Measurements from ENCODE around the gene PRKCB. TPM values are rescaled to one million over a fixed set of nuclear protein-coding genes. Genes with fewer than 3 reads are reported as not detected.

Gene PRKCB
- polyA plus RNA-seq, 1 donor, result 3.8 TPM

DNA sequence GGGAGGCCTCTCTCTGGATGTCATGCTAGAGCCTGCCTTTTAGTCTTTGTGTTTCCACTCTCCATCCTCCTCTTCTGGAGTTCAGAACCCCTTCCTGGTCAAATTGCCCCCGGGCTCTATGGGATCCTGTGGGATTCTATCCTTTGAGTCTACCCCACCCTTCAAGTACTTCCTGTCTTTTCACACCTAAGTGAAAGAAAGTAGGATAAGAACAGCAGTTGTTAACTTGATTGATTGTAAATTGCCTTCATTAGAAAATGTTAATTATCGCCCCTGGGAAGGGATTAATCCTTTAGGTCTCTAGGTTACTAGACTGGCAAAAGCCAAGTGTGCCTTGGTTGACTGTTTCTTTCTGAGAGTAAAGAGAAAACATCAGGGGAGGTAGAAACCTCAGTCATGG is 30.1 kb downstream of the PRKCB start:
- no peak for DNase-seq

DNA sequence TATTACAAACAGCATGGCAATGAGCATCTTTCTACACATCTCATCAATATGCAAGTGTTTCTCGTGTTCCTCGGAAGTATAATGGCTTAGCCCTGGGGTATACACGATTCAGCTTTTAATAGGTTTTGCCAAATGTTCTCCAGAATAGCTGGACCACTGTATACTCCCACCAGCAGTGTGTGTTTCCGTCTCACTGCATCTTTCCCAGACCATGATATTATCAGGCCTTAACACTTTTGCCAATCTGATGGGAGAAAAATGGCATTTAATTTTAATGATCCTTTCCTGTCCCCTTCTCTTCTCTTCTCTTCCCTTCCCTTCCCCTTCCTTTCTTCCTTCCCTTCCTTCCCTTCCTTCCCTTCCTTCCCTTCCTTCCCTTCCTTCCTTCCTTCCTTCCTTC is 30.8 kb downstream of the PRKCB start:
- no peak for DNase-seq

DNA sequence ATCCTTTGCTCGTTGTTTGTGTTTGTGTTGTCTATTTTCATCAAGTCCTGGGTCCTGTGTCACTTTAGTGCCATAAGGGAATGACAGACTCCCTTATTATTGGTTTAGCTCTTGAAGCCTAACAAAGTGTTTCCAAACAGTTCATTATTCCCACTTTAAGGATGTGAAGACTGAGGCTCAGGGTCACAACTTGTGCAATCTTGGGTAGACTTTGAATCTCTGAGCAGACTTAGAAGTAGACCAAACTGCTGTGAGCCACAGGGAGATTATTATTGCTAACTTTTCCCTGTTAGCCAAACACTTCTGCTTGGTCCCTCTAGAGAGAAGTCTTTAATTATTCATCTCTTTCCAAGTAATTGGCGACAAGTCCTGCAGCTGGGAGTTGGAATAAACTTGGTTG is 31.8 kb downstream of the PRKCB start:
- DNase-seq, result no peak

DNA sequence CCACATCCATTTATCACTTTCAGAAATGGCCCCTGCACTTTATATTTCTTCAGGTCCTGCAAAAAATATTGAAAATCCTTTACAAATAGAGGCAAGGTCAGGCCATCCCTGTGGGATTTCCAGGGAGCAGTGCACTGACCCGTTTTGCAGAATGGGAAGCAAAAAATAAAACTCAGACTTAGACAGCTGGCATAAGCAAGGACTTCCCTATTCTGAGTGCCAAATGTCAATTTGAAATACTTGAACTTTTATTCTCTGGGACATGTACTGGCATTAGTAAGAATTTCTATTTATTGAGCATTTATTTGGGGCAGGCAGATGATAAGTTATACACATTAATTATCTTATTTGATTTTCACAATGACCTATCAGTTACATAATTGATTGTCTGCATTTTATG is 32.4 kb downstream of the PRKCB start:
- no peak for DNase-seq

DNA sequence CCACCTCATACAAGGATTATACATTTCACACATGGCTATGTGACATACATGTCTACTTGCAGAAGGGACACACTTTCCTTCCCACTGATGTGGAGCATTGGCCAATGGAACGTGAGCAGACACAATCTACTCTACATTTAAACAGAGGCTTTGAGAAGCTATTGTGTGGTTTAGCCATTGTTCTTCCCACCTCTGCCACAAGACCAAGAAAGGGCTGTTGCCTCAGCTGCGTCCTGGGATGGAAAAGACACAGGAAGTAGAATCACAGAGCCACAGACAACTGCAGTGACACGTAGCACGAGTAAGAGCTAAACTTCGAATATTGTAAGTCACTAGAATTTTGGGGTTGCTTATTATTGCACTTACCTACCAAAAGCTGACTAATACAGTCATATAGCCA is 33.3 kb downstream of the PRKCB start:
- DNase-seq, result no peak

DNA sequence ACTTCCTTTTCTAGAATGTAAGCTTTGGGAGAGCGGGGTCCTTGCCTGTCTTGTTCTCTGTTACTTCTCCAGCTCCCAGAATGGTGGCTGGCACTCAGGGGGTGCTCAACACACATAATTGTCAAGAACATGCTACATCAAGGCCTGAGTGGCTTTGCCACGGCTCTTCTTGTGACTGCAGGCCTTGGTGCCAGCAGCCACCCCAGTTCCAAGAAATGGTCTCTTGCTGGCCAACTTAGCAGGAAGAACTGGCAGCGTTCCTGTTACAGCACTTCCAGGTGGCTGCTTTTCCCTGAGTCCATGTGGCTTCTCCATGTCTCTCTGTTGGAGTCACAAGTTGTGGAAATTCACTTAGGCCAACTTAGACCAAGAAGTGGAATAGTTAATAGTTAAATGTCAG is 36.1 kb downstream of the PRKCB start:
- DNase-seq, result no peak

DNA sequence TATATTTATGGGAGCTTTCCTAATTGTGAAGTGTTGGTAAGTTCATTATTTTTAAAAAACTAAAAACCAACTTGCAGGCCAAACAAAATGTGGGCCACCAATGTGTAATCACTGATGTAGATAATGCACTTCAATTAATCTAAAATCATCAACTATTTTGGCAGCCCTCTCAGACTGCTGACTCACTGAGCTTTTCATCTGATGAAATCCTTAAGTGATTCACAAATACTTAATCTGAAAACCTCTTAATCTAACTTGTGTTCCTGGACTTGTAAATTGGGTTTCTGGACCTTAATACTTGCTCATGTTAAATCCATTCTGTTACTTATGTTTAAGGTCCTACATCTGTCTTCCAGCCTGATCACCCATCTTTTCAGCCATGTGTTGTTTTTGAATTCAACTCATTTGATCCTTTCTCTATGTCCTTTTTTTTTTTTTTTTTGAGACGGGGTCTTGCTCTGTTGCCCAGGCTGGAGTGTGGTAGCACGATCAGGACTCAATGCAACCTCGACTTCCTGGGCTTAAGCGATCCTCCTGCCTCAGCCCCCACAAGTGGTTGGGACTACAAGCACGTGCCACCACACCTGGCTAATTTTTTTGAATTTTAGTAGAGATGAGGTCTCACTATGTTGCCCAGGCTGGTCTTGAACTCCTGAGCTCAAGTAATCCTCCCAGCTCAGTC is 39.0 kb downstream of the PRKCB start:
- no peak for DNase-seq

DNA sequence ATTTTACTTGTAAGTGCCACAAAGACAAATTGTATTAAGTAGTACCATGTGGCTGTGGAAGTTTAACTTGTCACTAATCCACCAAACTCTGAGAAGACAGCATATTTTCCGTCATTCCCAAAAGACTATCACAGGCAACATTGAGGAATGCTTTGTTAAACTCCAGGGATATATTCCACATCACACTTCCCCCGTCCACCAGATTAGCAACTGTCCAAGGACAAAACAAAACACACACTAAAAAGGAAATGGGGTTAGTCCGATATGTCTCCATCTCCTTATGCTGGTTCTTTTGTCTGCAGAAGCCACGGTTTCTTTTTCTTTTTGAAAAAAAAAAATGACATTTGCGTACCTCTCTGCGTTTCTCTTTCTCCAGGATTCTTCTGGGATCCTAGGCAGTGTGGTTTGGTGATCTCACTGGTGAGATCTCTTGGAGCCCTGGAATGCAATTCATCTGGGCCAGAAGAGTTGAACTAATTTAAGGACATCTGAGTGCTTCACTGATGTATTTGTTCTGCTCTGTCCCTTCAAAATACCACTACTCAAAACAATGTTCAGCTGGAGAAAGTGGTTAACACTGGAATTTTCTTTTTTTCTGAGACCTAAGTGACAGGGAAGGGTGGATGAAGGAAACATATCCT is 40.6 kb downstream of the PRKCB start:
- no peak for DNase-seq

DNA sequence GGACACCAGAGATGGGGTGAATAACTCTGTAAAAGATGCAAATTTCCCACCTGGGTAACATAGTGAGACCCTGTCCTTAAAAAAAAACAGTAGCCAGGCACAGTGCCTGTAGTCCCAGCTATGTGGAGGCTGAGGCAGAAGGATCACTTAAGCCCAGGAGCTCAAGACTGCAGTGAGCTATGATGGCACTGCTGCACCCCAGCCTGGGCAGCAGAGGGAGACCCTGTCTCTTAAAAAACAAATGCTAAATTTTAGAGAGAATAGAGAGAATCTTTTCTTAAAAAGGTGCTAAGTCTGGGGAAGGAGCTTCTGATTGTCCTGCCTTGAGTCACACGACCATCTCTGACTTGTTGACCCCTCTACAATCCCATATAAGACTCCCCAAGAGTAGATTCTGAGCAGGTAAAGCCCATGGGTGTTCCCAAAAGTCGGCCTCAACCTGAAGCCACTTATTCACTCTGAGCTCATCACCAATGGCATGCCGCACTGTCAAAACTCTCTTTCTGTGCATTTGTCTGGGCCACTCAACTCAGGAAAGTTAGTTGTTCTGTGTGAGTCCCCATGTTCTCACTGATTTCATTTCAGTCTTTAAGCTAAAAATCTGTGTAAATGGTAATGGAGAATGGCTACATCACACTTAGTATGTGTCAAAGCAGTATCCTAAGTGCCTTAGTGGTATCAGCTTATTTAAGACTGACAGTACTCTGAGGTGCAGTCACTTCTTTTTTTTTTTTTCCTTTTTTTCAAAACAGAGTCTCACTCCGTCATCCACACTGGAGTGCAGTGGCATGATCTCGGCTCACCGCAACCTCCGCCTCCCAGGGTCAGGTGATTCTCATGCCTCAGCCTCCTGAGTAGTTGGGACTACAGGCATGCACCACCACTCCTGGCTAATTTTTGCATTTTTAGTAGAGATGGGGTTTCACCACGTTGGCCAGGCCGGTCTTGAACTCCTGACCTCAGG is 41.6 kb downstream of the PRKCB start:
- DNase-seq, result no peak

DNA sequence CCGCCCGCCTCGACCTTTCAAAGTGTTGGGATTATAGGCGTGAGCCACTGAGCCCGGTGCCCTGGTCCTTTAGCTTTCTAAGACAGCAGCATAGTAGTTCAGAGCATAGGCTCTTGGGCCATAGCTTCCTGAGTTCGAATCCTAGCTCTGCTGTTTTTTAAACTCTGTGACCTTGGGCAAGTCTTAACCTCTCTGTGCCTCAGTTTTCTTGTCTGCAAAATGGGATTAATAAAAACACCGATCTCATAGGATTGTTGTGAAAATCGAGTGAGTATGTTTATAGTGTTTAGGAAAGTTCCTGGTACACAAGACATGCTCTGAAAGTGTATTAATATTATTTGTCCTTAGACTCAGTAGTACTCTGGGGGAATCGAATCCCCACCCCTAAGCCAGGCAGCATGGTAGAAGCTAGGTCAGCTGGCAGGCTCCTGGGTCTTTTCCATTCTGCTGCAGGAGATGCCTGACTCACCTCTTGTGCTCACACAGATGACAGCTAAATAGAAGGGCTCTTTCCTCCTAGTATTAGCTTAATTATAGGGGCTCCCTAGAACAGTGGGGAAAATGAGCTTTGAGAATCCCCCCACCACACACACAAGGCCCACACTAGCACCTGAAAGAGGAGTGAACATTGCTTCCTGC is 44.1 kb downstream of the PRKCB start:
- no peak for DNase-seq

DNA sequence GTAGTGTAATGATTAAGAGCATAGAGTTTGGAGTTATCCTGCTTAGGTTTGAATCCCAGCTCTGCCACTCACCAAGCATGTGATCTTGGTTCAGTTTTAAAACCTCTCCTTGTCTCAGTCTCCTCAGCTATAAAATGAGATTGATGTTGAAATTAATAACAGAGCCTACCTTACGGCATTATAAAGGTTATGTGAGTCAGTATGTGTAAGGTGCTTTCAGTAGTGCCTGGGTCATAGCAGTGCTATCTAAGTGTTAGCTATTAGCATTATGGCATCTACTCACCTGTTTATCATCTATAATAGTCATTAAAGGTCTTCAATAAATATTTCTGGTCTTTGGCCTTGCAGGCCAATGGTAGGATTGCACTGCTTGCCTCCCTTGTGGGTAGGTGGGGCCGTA is 53.4 kb downstream of the PRKCB start:
- no peak for DNase-seq

DNA sequence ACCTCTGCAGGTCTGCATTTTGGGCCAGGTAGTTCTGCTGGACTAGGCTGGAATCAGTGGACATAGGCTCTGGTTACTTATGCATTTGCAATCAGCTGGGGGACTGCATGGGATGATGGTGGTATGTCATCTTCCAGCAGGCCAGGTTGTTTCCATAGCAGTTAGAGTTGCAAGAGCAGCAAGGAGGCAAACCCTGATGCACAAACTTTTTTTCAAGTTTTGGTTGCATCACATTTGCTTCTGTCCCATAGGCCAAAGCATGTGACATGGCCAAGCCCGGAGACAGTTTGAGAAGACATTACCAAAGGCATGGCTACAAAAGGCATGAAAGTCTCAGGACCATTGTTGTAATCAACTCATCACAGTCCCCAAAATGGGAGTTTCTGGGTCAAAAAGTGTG is 58.2 kb downstream of the PRKCB start:
- DNase-seq, result no peak

DNA sequence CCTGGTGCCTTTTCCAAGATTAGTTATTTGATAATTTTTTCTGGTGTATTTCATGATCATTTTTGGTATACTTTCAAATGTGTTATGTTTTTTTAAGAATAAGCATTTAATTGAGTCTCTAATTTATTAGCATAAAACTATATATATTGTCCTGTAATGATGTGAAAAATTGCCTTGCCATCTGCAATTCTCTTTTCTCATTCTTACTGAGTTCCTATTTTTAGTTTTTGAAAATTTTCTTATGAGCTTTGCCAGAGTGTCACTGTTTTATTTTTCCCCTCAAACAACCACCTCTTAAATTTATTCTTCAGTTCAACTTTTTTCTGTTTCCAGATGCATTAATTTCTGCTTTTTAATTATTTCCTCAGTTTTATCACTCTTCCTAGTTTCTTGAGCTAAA is 59.3 kb downstream of the PRKCB start:
- no peak for DNase-seq

DNA sequence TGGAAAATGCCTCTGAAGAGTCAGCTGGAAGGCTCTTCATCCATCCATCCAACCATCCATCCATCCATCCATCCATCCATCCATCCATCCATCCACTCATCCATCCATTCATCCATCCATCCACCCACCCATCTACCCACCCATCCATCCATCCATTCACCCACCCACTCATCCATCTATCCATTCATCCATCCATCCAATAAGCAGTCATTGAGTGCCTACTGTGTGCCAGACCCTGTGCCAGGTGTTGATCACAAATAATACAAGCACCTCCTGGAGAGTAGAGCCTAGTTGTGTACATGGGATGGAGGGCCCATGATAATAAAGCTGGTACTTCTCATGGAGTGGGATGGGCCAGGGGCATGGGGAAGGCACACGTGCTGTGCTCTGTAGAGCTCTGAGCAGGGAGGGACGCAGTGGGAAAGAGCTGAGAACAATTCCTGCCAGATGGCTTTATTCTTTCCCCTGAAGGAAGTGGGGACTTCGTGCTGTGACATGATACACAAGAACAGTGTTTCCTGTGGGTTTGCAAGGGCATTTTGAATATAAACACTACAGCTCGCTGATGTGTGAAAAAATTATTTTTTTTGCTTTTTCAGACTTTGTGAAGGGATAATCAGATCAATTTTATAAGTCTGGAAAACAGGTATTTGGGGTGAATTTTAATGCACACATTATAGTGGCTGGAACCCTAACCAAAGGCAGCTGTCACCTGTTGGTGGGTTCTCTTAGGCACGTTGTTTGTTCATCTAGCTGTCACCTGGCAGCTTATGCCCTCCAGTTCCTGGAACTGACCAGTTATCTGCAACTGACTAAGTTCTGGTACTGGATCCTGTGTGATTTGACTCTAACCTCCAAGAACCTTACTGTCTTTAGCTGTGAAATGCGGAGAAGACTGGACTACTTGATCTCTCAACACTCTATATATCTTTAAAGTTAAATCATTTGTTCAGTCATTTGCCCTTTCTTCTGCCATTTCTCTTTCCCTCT is 61.3 kb downstream of the PRKCB start:
- DNase-seq, result no peak

DNA sequence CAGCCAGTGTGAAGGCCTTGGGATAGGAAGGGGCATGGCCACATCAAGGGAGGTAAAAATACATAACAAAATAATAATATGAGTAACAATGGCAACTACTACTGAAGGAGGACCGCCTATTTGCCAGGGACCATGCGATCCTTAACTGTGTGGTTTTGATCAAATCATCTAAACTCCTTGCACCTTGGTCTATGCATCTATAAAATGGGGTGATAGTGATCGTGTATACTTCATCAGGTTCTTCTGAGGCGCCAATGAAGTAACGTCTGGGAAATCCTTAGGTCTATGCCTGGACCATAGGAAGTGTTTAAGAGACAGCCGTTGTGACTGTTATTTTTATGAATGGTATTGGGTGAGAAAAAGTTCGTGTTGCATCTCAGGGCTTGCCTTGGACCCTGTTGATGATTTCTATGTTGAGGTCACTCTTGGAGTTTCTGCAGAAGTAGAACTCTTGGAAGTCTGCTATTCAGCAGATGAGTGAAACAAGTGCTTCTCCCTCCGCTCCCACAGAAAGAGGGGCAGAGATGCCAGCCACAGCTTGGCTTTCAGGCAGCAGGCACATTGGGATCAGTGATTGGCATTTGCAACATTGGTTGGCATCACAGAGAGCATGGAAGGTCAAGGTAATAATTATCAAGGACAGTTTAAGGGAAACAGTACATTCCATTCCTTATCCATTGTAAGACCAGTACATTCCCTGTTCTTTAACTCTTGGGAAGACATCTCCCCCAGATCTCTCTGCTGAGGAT is 63.1 kb downstream of the PRKCB start:
- no peak for DNase-seq

DNA sequence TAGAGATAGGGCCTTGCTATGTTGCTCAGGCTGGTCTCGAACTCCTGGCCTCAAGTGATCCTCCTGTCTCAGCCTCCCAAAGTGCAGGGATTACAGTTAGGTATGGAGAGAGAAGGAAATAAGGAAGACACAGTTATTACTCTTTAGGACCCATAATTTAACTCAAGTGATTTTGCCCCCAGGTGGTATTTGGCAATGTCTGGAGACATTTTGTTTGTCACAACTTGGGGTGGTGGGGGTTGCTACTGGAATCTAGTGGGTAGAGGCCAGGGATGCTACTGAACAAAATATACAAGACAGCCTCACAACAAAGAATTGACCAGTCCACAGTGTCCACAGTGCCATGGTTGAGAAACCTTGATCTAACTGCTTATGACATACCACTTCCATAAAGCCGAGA is 64.1 kb downstream of the PRKCB start:
- no peak for DNase-seq

DNA sequence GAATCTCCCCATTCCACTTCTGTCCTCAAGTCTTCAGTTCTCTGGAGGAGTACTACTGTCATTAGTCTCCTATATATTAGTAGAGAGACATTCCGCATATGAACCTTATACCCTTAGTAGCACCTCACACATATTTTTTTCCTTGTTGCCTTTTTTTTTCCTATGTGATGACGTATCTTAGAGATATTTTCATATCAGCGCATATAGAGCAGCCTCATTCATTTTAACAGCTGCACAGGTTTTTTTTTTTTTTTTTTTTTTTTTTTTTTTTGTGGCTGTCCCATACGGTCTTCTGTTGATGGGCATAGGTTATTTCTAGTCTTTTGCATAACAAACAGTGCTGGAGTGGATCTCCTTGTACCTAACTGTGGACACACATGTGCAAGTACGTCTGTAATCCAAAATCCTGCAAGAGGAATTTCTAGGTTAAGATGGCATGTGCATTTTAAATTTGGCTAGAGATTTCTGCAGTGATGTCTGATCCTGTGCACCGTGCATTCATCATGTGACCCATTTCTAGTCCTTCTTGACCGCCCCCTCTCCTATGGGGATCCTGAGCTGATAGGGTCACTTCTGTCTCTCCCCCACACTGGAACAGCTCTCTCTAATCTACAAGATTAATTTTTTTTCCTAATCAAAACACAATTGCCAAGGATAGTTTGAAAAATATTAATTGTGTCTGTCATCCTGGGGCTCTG is 64.8 kb downstream of the PRKCB start:
- DNase-seq, result no peak

DNA sequence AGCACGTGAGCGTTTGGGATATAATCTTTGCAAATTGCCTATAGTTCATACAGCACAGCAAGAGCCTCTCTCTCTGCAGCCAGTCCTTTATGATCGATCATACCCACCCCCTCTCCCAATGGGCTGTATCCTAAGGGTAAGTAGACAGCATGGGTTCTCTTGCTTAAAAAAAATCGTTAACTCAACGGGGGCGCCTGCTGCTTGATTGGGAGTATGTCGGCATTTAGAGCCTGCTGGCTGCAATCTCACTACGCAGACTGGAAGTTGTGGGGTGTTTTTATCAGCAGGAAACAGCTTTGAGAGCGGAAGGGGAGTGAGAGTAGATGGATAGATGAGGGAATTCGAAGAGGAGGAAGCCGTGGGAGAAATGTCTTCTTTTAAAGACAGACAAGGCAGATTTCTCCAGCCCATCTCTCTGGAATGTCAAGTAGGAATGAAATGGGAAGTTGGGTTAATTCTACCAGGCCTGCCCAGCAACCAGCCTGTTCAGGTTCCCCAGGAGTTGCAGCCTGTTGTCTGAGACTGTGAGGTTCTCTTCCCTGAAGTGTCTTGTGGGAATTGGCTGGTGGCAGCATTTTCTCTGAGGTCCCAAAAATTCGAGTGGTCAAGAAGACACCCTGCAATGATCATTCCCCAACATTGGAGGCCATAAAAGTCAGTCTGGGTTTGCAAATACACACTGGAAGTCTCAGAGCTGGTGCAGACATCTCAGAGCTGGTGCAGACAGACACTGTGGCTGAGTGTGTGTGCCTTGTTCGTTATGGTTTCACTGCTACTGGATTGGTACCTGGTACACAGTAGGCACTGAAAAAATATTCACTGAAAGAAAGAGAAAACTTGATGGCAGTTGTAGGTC is 65.6 kb downstream of the PRKCB start:
- DNase-seq, result no peak

Measured in left kidney (tissue), 2 donors.